GM23338 (cell line): ENCODE data around the gene CCSER2. TPM values are rescaled to one million over a fixed set of nuclear protein-coding genes. Genes with fewer than 3 reads are reported as not detected.
A peak's percentile ranks its signal among the peaks of the same experiment; 100 is the strongest.

Source experiments
- ATAC-seq: fragments of 200-7000 bp; cut with Tn5 transposase; 3 replicates; pipeline ENCODE4 v1.9.1; 2020
- DNase-seq: peaks from one replicate; pipeline ENCODE4 v3.0.0-alpha.2; 2015; ENCODE audit warnings: low spot score
- H2AFZ ChIP-seq: fragments of 200-600 bp; sonication (generic); 2 replicates; pipeline ENCODE4 v1.8.0; 2016; ENCODE audit warnings: antibody characterized with exemption, mild to moderate bottlenecking, moderate library complexity
- H3F3A ChIP-seq: fragments of 200-600 bp; sonication (generic); replicated peaks from 2 replicates; pipeline ENCODE4 v1.8.0; 2017; ENCODE audit warnings: antibody characterized with exemption, mixed run types, low read depth
- H3K27ac ChIP-seq: fragments of 200-600 bp; sonication (generic); 2 replicates; pipeline ENCODE4 v1.6.1; 2016; ENCODE audit warnings: low read depth
- H3K27me3 ChIP-seq: fragments of 200-600 bp; sonication (generic); 2 replicates; pipeline ENCODE4 v1.8.0; 2016; ENCODE audit warnings: mild to moderate bottlenecking, mixed run types, moderate library complexity; ENCODE audit not compliant: insufficient read depth
- H3K36me3 ChIP-seq: fragments of 200-600 bp; sonication (generic); 2 replicates; pipeline ENCODE4 v1.8.0; 2016; ENCODE audit warnings: mild to moderate bottlenecking; ENCODE audit not compliant: insufficient read depth
- H3K4me1 ChIP-seq: fragments of 200-600 bp; sonication (generic); 2 replicates; pipeline ENCODE4 v1.8.0; 2016; ENCODE audit warnings: mild to moderate bottlenecking, moderate library complexity; ENCODE audit not compliant: insufficient read depth
- H3K4me2 ChIP-seq: fragments of 200-600 bp; sonication (generic); 2 replicates; pipeline ENCODE4 v1.7.1; 2017; ENCODE audit warnings: mixed run types
- H3K4me3 ChIP-seq: fragments of 200-600 bp; sonication (generic); 2 replicates; pipeline ENCODE4 v1.6.1; 2016; ENCODE audit warnings: mixed run types
- H3K79me2 ChIP-seq: fragments of 200-600 bp; sonication (generic); replicated peaks from 2 replicates; pipeline ENCODE4 v1.8.0; 2017; ENCODE audit warnings: mild to moderate bottlenecking; ENCODE audit not compliant: insufficient read depth
- H3K9me2 ChIP-seq: fragments of 200-600 bp; sonication (generic); 2 replicates; pipeline ENCODE4 v1.8.0; 2017; ENCODE audit not compliant: insufficient read depth
- H4K20me1 ChIP-seq: fragments of 200-600 bp; sonication (generic); replicated peaks from 2 replicates; pipeline ENCODE4 v1.8.0; 2017; ENCODE audit warnings: mild to moderate bottlenecking; ENCODE audit not compliant: insufficient read depth
- H3K27ac Mint-ChIP-seq: 2 replicates; pipeline ENCODE4 v1.8.0; 2020; ENCODE audit warnings: inconsistent platforms, mild to moderate bottlenecking, moderate library complexity, mixed read lengths
- H3K27me3 Mint-ChIP-seq: 3 replicates; pipeline ENCODE4 v1.8.0; 2022; ENCODE audit warnings: low read depth, mild to moderate bottlenecking, moderate library complexity, mixed read lengths, inconsistent platforms; ENCODE audit not compliant: insufficient read depth, poor library complexity
- H3K36me3 Mint-ChIP-seq: 3 replicates; pipeline ENCODE4 v1.8.0; 2021; ENCODE audit warnings: low read depth, mild to moderate bottlenecking, inconsistent platforms, moderate library complexity, mixed read lengths
- H3K4me1 Mint-ChIP-seq: 3 replicates; pipeline ENCODE4 v1.8.0; 2020; ENCODE audit warnings: mild to moderate bottlenecking, inconsistent platforms, mixed read lengths
- H3K4me3 Mint-ChIP-seq: 3 replicates; pipeline ENCODE4 v1.8.0; 2021; ENCODE audit warnings: moderate library complexity, mild to moderate bottlenecking, inconsistent platforms, mixed read lengths
- H3K9me3 Mint-ChIP-seq: 3 replicates; pipeline ENCODE4 v1.8.0; 2020; ENCODE audit warnings: moderate library complexity, mild to moderate bottlenecking, inconsistent platforms, mixed read lengths
- CTCF ChIP-seq, 2 experiments: fragments of 200-600 bp in 1 of 2; sonication (generic) in 1 of 2; conservative IDR thresholded peaks; 2 replicates each; pipeline versions ENCODE4 v1.5.1 to v1.6.1; 2016 to 2017; ENCODE audit warnings: antibody characterized with exemption in 2 of 2, low read depth in 2 of 2, mild to moderate bottlenecking in 2 of 2, moderate library complexity in 1 of 2
- STAT1 ChIP-seq: IDR thresholded peaks from one replicate; pipeline ENCODE4 v1.6.1; 2016; ENCODE audit warnings: antibody characterized with exemption; ENCODE audit not compliant: unreplicated experiment
- ZNF331 ChIP-seq: fragments of 250-450 bp; sonication (Bioruptor Pico); IDR thresholded peaks from 2 replicates; pipeline ENCODE4 v1.5.0; 2020; ENCODE audit warnings: low read depth, mild to moderate bottlenecking, moderate library complexity
- polyA plus RNA-seq: library from polyadenylated mRNA; unstranded; fragments of >200 nt; fragmentation: Nextera tagmentation; extraction: Ambion mirVana; gene quantifications from 2 replicates; pipeline ENCODE4 v1.2.1, GENCODE V29; 2016
- total RNA-seq: library from RNA; depleted of rRNA; stranded (reverse); fragments of >200 nt; shearing (Covaris generic); gene quantifications from 2 replicates; pipeline ENCODE4 v1.2.3, GENCODE V29; 2014
- TF ChIP-seq, protein P1 (sequence below): IDR thresholded peaks from one replicate; pipeline ENCODE4 v1.6.1; 2018; ENCODE audit warnings: antibody characterized with exemption; ENCODE audit not compliant: unreplicated experiment

Gene CCSER2
- total and polyA plus RNA-seq, 2 experiments from 2014 or later: 30.6 to 37.2 TPM

GRCh38 chr10:84348860-84349259 lies 20.5 kb downstream of the CCSER2 start:
- ATAC-seq (no peak), DNase-seq (no peak)
- Histone ChIP-seq H2AFZ (no peak overlapping the region), H3K4me2 (no peak overlapping the region), H3K9me2 (no peaks in the 10 kb centered on the region), H3K4me3 (no peak overlapping the region), H3K4me1 (peaks cover 35% of the 10 kb centered on the region), H3K27me3 (no peaks in the 10 kb centered on the region), H3K79me2 (peaks cover 73% of the 10 kb centered on the region), H4K20me1 (no peaks in the 10 kb centered on the region; the same call in 1 of the 2 replicates), H3K27ac (peak overlapping the region; percentile 63), H3K36me3 (no peaks in the 10 kb centered on the region), H3F3A (no peaks in the 10 kb centered on the region)
- H3K27me3 Mint-ChIP-seq: peaks cover 2% of the 10 kb centered on the region
- TF ChIP-seq, protein P1, sequence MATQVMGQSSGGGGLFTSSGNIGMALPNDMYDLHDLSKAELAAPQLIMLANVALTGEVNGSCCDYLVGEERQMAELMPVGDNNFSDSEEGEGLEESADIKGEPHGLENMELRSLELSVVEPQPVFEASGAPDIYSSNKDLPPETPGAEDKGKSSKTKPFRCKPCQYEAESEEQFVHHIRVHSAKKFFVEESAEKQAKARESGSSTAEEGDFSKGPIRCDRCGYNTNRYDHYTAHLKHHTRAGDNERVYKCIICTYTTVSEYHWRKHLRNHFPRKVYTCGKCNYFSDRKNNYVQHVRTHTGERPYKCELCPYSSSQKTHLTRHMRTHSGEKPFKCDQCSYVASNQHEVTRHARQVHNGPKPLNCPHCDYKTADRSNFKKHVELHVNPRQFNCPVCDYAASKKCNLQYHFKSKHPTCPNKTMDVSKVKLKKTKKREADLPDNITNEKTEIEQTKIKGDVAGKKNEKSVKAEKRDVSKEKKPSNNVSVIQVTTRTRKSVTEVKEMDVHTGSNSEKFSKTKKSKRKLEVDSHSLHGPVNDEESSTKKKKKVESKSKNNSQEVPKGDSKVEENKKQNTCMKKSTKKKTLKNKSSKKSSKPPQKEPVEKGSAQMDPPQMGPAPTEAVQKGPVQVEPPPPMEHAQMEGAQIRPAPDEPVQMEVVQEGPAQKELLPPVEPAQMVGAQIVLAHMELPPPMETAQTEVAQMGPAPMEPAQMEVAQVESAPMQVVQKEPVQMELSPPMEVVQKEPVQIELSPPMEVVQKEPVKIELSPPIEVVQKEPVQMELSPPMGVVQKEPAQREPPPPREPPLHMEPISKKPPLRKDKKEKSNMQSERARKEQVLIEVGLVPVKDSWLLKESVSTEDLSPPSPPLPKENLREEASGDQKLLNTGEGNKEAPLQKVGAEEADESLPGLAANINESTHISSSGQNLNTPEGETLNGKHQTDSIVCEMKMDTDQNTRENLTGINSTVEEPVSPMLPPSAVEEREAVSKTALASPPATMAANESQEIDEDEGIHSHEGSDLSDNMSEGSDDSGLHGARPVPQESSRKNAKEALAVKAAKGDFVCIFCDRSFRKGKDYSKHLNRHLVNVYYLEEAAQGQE: no peak
- no peak for TF ChIP-seq ZNF331 (CRISPR knock-in tag)
- TF ChIP-seq CTCF (conservative IDR thresholded peaks at IDR 0.05; ENCODE audit: low read depth in 2 of 2): no peak
- no peak overlapping the region for H3K27ac Mint-ChIP-seq
- no peak overlapping the region for H3K4me3 Mint-ChIP-seq
- peaks cover 29% of the 10 kb centered on the region for H3K9me3 Mint-ChIP-seq
- H3K4me1 Mint-ChIP-seq: peaks cover 21% of the 10 kb centered on the region
- H3K36me3 Mint-ChIP-seq: peaks cover 34% of the 10 kb centered on the region

DNA sequence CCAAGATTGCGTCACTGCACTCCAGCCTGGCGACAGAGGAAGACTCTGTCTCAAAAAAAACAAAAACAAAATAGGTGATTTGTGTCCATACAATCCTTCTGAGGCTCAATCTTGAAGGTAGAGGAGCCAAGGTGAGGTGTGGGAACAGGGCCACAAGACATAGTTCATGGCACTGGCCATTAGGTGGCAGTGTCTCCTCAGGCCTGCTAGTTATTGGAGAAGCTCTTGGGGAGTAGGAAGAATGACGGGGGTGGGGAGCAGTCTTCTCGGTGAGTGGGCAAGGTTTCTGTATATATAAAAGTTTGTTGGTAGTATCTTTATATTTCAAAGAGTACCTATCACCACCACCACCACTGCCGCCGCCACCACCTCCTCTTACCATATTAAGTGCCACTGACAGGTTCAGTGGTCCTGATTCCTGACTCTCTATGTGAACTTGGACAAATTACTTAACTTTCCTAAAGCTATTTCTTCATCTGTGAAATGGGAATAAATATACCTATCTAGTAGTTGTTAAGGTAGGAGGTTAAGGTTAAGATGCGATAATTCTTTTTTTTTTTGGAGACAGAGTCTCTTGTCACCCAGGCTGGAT lies 24.0 kb downstream of the CCSER2 start:
- no peak overlapping the region for H3K4me3 Mint-ChIP-seq
- no peaks in the 10 kb centered on the region for H3K36me3 ChIP-seq
- H3K27me3 ChIP-seq: no peaks in the 10 kb centered on the region
- H3K4me1 Mint-ChIP-seq: peaks cover 36% of the 10 kb centered on the region
- H3K27me3 Mint-ChIP-seq: peaks cover 4% of the 10 kb centered on the region
- peaks cover 22% of the 10 kb centered on the region for H3K36me3 Mint-ChIP-seq
- no peak overlapping the region for H3K27ac ChIP-seq
- H4K20me1 ChIP-seq: no peaks in the 10 kb centered on the region; the same call in 1 of the 2 replicates
- DNase-seq: peak; percentile 91
- H2AFZ ChIP-seq: no peak overlapping the region
- no peak overlapping the region for H3K4me3 ChIP-seq
- no peaks in the 10 kb centered on the region for H3F3A ChIP-seq
- H3K27ac Mint-ChIP-seq: no peak overlapping the region
- peaks cover 45% of the 10 kb centered on the region for H3K4me1 ChIP-seq
- no peak for TF ChIP-seq STAT1
- peak; percentile 90 to 98 for TF ChIP-seq CTCF (conservative IDR thresholded peaks at IDR 0.05; ENCODE audit: low read depth in 2 of 2)
- H3K9me3 Mint-ChIP-seq: peaks cover 22% of the 10 kb centered on the region
- H3K79me2 ChIP-seq: peaks cover 76% of the 10 kb centered on the region
- peak; percentile 95 for ATAC-seq
- H3K4me2 ChIP-seq: no peak overlapping the region
- H3K9me2 ChIP-seq: no peaks in the 10 kb centered on the region
